ENCODE data around the gene AXIN2. TPM values are rescaled to one million over a fixed set of nuclear protein-coding genes. Genes with fewer than 3 reads are reported as not detected.

The AXIN2 gene
- total RNA-seq, 1 donor from 2014 or later: 29.9 TPM

GRCh38 chr17:65584604-65585521 is 23.4 kb upstream of the AXIN2 start:
- peak; percentile 98 for DNase-seq

- no peak for DNase-seq
Measured at GRCh38 chr17:65583921-65584603, 22.6 kb upstream of the AXIN2 start.

- no peak for DNase-seq
Measured at GRCh38 chr17:65576939-65577338, 15.5 kb upstream of the AXIN2 start.

- no peak for DNase-seq
Measured at GRCh38 chr17:65573282-65573602, 11.8 kb upstream of the AXIN2 start.

GRCh38 chr17:65572581-65573281 is 11.3 kb upstream of the AXIN2 start:
- no peak for DNase-seq

GRCh38 chr17:65572186-65572580 is 10.7 kb upstream of the AXIN2 start:
- no peak for DNase-seq

GRCh38 chr17:65568918-65569317 is 7.5 kb upstream of the AXIN2 start:
- no peak for DNase-seq

- DNase-seq: no peak
Measured at GRCh38 chr17:65567566-65567965, 6.1 kb upstream of the AXIN2 start.

GRCh38 chr17:65565559-65565958 is 4.1 kb upstream of the AXIN2 start:
- no peak for DNase-seq

- peak; percentile 34 for DNase-seq
Measured at GRCh38 chr17:65564793-65565192, 3.3 kb upstream of the AXIN2 start.

GRCh38 chr17:65562206-65562531 is 721 bp upstream of the AXIN2 start:
- DNase-seq: no peak

GRCh38 chr17:65560628-65561451 is 608 bp downstream of the AXIN2 start:
- peak; percentile 92 for DNase-seq

GRCh38 chr17:65559804-65560627 is 1.4 kb downstream of the AXIN2 start:
- peak; percentile 62 for DNase-seq

GRCh38 chr17:65559461-65559803 is 2.0 kb downstream of the AXIN2 start:
- DNase-seq: no peak

GRCh38 chr17:65558683-65559460 is 2.6 kb downstream of the AXIN2 start:
- peak; percentile 56 for DNase-seq

GRCh38 chr17:65558311-65558682 is 3.2 kb downstream of the AXIN2 start:
- DNase-seq: no peak

GRCh38 chr17:65557349-65558310 is 3.8 kb downstream of the AXIN2 start:
- DNase-seq: no peak

- no peak for DNase-seq
Measured at GRCh38 chr17:65556910-65557348, 4.5 kb downstream of the AXIN2 start.

Data from skin of body (tissue), 2 donors.